Naive thymus-derived CD4-positive, alpha-beta T cell (primary cell): ENCODE data around the gene HOXA5. TPM values are rescaled to one million over a fixed set of nuclear protein-coding genes. Genes with fewer than 3 reads are reported as not detected.

Experiments
- ATAC-seq: fragments of 150-1000 bp; cut with Tn5 transposase; 2 replicates; pipeline ENCODE4 v1.10.0; 2021; ENCODE audit warnings: mild to moderate bottlenecking, moderate library complexity
- CTCF ChIA-PET: fragments of 350-600 bp; sonication (Branson Sonifier 250); formaldehyde crosslinking; loops from one replicate; lab custom pipeline; 2021; ENCODE audit warnings: antibody characterized with exemption; lab: Charles Lee
- POLR2A ChIA-PET: fragments of 350-600 bp; sonication (Branson Sonifier 250); formaldehyde crosslinking; loops from one replicate; lab custom pipeline; 2021; ENCODE audit warnings: antibody characterized with exemption, inconsistent platforms; lab: Charles Lee
- DNase-seq, 9 donors: peaks; one replicate each; pipeline versions ENCODE4 v3.0.0 to v3.0.0-alpha.2; 2020 to 2022; ENCODE audit warnings: mixed read lengths in 1 of 9
- H3K27ac ChIP-seq: one replicate; pipeline ENCODE4 v1.7.0; 2013; ENCODE audit warnings: mild to moderate bottlenecking, low read depth, low read length, moderate library complexity
- H3K27me3 ChIP-seq, 2 donors: one replicate each; pipeline ENCODE4 v1.7.0; 2013; ENCODE audit warnings: low read length in 2 of 2, mild to moderate bottlenecking in 2 of 2, moderate library complexity in 2 of 2; ENCODE audit not compliant: control insufficient read depth in 2 of 2, insufficient read depth in 2 of 2
- H3K36me3 ChIP-seq, 3 experiments: 1 replicate in 2 of 3; 2 replicates in 1 of 3; pipeline ENCODE4 v1.7.0; 2013; ENCODE audit warnings: low read length in 3 of 3, mild to moderate bottlenecking in 3 of 3, moderate library complexity in 1 of 3; ENCODE audit not compliant: insufficient read depth in 3 of 3, control insufficient read depth in 2 of 3
- H3K4me1 ChIP-seq, 2 donors: one replicate each; pipeline ENCODE4 v1.7.0; 2013; ENCODE audit warnings: low read length in 2 of 2, mild to moderate bottlenecking in 2 of 2, moderate library complexity in 1 of 2; ENCODE audit not compliant: control insufficient read depth in 2 of 2, insufficient read depth in 2 of 2
- H3K4me3 ChIP-seq: 2 replicates; pipeline ENCODE4 v1.7.0; 2013; ENCODE audit warnings: mild to moderate bottlenecking, low read length
- H3K9me3 ChIP-seq, 3 experiments: 1 replicate in 2 of 3; 2 replicates in 1 of 3; pipeline ENCODE4 v1.7.0; 2013; ENCODE audit warnings: low read length in 3 of 3; ENCODE audit not compliant: control insufficient read depth in 2 of 3
- H3K27ac Mint-ChIP-seq, 9 donors: one replicate each; pipeline ENCODE4 v1.8.0; 2020 to 2022; ENCODE audit warnings: mixed read lengths in 9 of 9, mild to moderate bottlenecking in 8 of 9, moderate library complexity in 5 of 9, inconsistent platforms in 2 of 9
- H3K27me3 Mint-ChIP-seq, 5 donors: one replicate each; pipeline ENCODE4 v1.8.0; 2021 to 2022; ENCODE audit warnings: mixed read lengths in 5 of 5, mild to moderate bottlenecking in 1 of 5
- H3K36me3 Mint-ChIP-seq, 5 donors: one replicate each; pipeline ENCODE4 v1.8.0; 2020 to 2022; ENCODE audit warnings: mixed read lengths in 5 of 5, mild to moderate bottlenecking in 3 of 5, inconsistent platforms in 1 of 5
- H3K4me1 Mint-ChIP-seq, 7 donors: one replicate each; pipeline ENCODE4 v1.8.0; 2020 to 2022; ENCODE audit warnings: mixed read lengths in 7 of 7, mild to moderate bottlenecking in 3 of 7, inconsistent platforms in 1 of 7
- H3K4me3 Mint-ChIP-seq, 10 donors: one replicate each; pipeline ENCODE4 v1.8.0; 2020 to 2022; ENCODE audit warnings: mild to moderate bottlenecking in 10 of 10, mixed read lengths in 10 of 10, moderate library complexity in 6 of 10, inconsistent platforms in 2 of 10
- H3K9me3 Mint-ChIP-seq, 11 donors: one replicate each; pipeline ENCODE4 v1.8.0; 2020 to 2022; ENCODE audit warnings: mixed read lengths in 11 of 11, mild to moderate bottlenecking in 4 of 11, inconsistent platforms in 1 of 11, moderate library complexity in 1 of 11
- intact Hi-C, 2 donors: fragments of 100-400 bp; cut with micrococcal nuclease; formaldehyde crosslinking; loops; one replicate each; pipeline ENCODE4 v1.15.1; 2023
- polyA plus RNA-seq, 2 donors: library from polyadenylated mRNA; unstranded; fragments of 300-500 nt; fragmentation: Illumina TruSeq; gene quantifications; one replicate each; pipeline ENCODE4 v1.2.3, GENCODE V29; 2021
- total RNA-seq, 6 experiments: library from RNA in 5 of 6; stranded (reverse) in 5 of 6; gene quantifications; 1 replicate in 5 of 6; 2 replicates in 1 of 6; pipeline ENCODE4 v1.2.3 and lab custom pipeline; 2021 to 2026

The HOXA5 gene
- total and polyA plus RNA-seq, 7 experiments from 2014 or later: 0.88 to 2.2 TPM; not detected in 5

DNA sequence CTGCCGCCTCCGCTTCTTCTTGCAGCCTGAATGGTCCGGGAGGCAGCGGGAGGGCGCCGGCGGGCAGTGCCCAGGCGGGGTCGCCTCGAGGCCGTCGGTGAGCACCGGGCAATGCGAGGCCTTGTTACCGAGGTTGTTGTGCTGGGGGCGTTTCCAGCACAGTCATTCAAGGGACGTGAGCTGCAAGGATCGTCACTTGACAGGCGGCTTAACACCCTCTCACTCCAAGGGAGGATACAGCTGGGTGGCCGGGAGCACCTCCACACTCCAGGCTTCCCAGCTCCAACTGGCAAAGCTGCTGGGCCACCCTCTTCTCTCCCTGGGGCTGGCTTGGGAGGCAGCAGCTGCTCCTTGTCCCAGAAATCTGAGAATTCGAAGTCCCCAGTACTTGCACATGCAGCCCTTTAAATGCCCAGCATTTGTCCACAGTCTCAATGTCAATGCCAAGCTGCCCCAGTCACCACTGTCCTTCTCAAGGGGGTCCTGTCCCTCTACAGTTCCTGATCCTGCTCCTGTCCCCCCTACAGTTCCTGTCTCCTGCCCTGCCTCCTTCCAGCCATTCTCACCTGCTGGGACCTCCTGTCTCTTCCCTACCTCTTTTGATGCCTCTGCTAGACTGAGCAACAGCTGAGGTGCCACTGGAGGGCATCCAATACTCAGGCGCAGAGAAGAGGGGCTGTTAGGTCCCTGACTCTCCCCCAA is 46.0 kb upstream of the HOXA5 start:
- Mint-ChIP-seq H3K4me3 (peak overlapping the region in 9 of 10 donors; percentile 16 to 92 (median 81)), H3K27me3 (peaks cover 88 to 96% (median 92%) of the 10 kb centered on the region in 5 donors), H3K4me1 (peaks cover 29 to 80% (median 62%) of the 10 kb centered on the region in 7 donors), H3K9me3 (peaks cover 0 to 15% (median 0%) of the 10 kb centered on the region in 11 donors), H3K36me3 (peaks cover 0 to 4% (median 0%) of the 10 kb centered on the region in 5 donors), H3K27ac (peak overlapping the region in 5 of 9 donors; percentile 27 to 75 (median 38))
- Histone ChIP-seq H3K9me3 (no peaks in the 10 kb centered on the region), H3K4me1 (peaks cover 37 to 56% of the 10 kb centered on the region in 2 donors), H3K36me3 (no peaks in the 10 kb centered on the region), H3K27ac (no peak overlapping the region), H3K27me3 (peaks cover 44 to 79% of the 10 kb centered on the region in 2 donors), H3K4me3 (peak overlapping the region; percentile 43)
- intact Hi-C loops: loop anchor here (2.0 to 5.0 kb wide), 4 partner anchors 17 to 1327 kb away; partner anchors contain the start of genes HOXA3 (in 2 of the 2) and HIBADH (in 1 of the 2)
- ATAC-seq: no peak
- CTCF ChIA-PET: interaction anchor here (0.6 to 1.6 kb wide), 3 partner anchors 10 to 522 kb away, joined by 3 to 8 read pairs (median 4); no protein-coding TSS in a partner anchor
- POLR2A ChIA-PET: no interaction called here
- peak in 1 of 9 donors; percentile 4 for DNase-seq

DNA sequence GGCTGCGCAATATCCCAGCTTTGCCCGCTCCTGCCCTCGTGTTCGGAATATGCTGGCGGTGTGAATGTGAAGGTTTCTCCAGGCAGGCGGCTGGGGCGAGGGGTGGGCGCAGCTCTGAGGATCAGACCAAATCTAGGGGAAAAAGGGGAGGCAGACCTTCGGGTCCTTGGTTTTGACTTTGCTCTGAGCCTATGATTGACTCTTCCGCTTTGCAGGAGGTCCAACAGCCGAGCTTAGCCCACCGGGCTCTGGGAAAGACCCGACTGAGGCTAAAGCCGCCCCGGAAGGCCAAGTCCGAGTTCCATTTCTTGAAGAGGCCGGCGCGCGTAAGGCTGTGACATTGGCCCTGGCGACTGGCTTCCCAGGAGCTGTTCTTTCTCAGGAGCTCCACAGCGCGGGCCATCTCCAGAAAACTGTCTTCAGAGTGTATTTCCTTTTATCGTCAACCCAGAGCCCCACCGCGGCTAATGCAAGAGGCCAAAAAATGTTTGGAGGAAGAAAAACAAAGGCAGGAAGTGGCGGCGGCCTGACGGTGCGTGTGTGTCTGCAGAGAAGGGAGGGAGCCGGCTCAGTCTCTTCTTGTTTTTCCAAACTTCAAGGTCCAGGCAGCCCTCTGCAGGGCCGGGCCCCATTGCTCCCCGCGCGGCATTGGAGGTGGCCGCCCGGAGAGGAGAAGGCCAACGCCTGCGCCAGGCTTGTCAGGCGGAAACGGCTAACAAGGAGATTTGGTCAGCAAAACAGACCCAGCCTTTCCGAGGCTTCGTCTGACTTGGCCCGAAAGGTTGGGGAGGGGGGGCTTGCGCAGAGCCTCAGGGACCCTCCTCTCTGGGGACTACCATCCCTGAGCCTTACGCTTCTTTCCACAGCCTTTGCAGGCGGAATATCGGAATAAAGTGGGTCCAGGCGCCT is 45.2 kb upstream of the HOXA5 start:
- Mint-ChIP-seq H3K27ac (peak overlapping the region; percentile 19 to 88 (median 68)), H3K36me3 (peaks cover 0 to 4% (median 0%) of the 10 kb centered on the region in 5 donors), H3K4me1 (peaks cover 28 to 82% (median 57%) of the 10 kb centered on the region in 7 donors), H3K4me3 (peak overlapping the region; percentile 61 to 92 (median 81)), H3K9me3 (peaks cover 0 to 15% (median 0%) of the 10 kb centered on the region in 11 donors), H3K27me3 (peaks cover 83 to 94% (median 88%) of the 10 kb centered on the region in 5 donors)
- ChIA-PET POLR2A (interaction anchor here (0.9 to 1.0 kb wide), 3 partner anchors 20 to 585 kb away, joined by 3 read pairs; partner anchors contain the start of gene HOXA7), CTCF (interaction anchor here (0.6 to 1.6 kb wide), 4 partner anchors 9 to 825 kb away, joined by 3 to 8 read pairs (median 3); no protein-coding TSS in a partner anchor)
- peaks cover 42 to 63% of the 10 kb centered on the region in 2 donors for H3K4me1 ChIP-seq
- DNase-seq: peak in 7 of 9 donors; percentile 19 to 66 (median 61)
- intact Hi-C loops: loop anchor here (2.0 to 5.0 kb wide), 4 partner anchors 16 to 1326 kb away; partner anchors contain the start of genes HOXA3 (in 2 of the 2) and HIBADH (in 1 of the 2)
- H3K4me3 ChIP-seq: peak overlapping the region; percentile 43
- H3K27me3 ChIP-seq: peaks cover 41 to 79% of the 10 kb centered on the region in 2 donors
- no peaks in the 10 kb centered on the region for H3K36me3 ChIP-seq
- H3K9me3 ChIP-seq: no peaks in the 10 kb centered on the region
- ATAC-seq: peak; percentile 45
- H3K27ac ChIP-seq: no peak overlapping the region

DNA sequence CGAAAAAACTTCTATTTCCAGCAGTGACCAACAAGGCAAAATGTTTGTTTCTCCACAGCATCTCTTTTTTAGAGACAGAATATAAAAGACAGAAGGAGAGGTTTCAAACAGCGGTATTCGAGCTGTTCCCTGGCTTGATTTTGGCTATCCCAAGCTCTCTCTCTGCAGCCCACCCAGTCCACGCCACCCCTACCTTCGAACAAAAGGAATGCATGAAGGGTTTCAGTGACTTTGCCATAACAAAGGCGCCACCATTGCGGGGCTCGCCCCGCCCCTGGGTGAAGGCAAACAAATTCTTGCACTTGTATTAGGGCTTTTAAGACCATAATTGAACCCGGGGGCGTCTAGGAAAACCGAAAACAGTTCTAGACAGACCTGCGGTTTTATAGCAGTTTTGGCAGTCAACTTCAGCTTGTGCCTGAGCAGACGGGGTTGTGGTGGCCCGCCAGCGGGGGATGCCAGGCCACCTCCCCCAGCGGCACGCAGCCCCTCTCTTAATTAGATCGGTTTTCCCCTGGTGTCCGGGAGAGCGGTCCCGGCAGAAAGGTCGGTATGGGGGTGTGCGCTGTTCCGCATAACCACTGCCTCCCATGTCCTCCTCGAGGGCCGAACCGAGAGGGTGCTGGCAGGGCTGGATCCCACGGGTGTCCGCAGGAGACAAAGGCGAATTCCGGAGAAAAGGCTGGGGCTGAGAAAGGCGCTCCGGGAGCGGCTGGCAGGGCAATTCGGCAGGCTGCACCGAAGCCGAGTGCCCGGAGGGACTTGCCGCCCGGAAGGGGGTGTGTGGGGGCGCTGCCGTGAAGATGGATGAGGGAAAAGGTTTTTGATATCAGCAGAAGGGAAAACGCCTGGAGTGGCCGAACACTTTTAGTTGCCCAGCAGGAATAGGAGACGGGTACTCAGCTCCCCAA is 44.2 kb upstream of the HOXA5 start:
- POLR2A ChIA-PET: interaction anchor here (0.9 to 1.9 kb wide), 4 partner anchors 19 to 586 kb away, joined by 3 to 4 read pairs (median 3); partner anchors contain the start of gene HOXA7
- Mint-ChIP-seq H3K36me3 (peaks cover 0 to 4% (median 0%) of the 10 kb centered on the region in 5 donors), H3K27me3 (peaks cover 83 to 96% (median 90%) of the 10 kb centered on the region in 5 donors), H3K27ac (peak overlapping the region in 5 of 9 donors; percentile 25 to 76 (median 54)), H3K4me1 (peaks cover 27 to 75% (median 52%) of the 10 kb centered on the region in 7 donors), H3K4me3 (peak overlapping the region; percentile 51 to 92 (median 81)), H3K9me3 (peaks cover 0 to 15% (median 0%) of the 10 kb centered on the region in 11 donors)
- H3K36me3 ChIP-seq: no peaks in the 10 kb centered on the region
- peak overlapping the region; percentile 43 for H3K4me3 ChIP-seq
- intact Hi-C loops: loop anchor here (2.0 to 5.0 kb wide), 4 partner anchors 15 to 1325 kb away; partner anchors contain the start of genes HOXA3 (in 2 of the 2) and HIBADH (in 1 of the 2)
- ATAC-seq (no peak), DNase-seq (peak in 2 of 9 donors; percentile 11 to 19)
- peaks cover 42 to 79% of the 10 kb centered on the region in 2 donors for H3K27me3 ChIP-seq
- CTCF ChIA-PET: interaction anchor here (0.6 to 1.7 kb wide), 5 partner anchors 9 to 826 kb away, joined by 3 to 8 read pairs (median 3); no protein-coding TSS in a partner anchor
- no peaks in the 10 kb centered on the region for H3K9me3 ChIP-seq
- H3K4me1 ChIP-seq: peaks cover 40 to 59% of the 10 kb centered on the region in 2 donors
- no peak overlapping the region for H3K27ac ChIP-seq

GRCh38 chr7:27186668-27187474 is 43.4 kb upstream of the HOXA5 start:
- H3K4me3 Mint-ChIP-seq: peak overlapping the region in 7 of 10 donors; percentile 25 to 92 (median 80)
- H3K27me3 ChIP-seq: peaks cover 45 to 85% of the 10 kb centered on the region in 2 donors
- H3K36me3 Mint-ChIP-seq: peaks cover 0 to 4% (median 0%) of the 10 kb centered on the region in 5 donors
- ATAC-seq (no peak), DNase-seq (peak in 1 of 9 donors; percentile 3)
- H3K4me1 Mint-ChIP-seq: peaks cover 27 to 67% (median 52%) of the 10 kb centered on the region in 7 donors
- no peak overlapping the region for H3K27ac ChIP-seq
- ChIA-PET POLR2A (interaction anchor here (1.0 to 1.9 kb wide), 3 partner anchors 18 to 26 kb away, joined by 3 to 4 read pairs (median 4); no protein-coding TSS in a partner anchor), CTCF (interaction anchor here (0.7 to 1.7 kb wide), 6 partner anchors 10 to 1094 kb away, joined by 3 to 8 read pairs (median 3); no protein-coding TSS in a partner anchor)
- no peaks in the 10 kb centered on the region for H3K36me3 ChIP-seq
- intact Hi-C loops: loop anchor here (5.0 kb wide), 3 partner anchors 35 to 1325 kb away; partner anchors contain the start of genes HOXA3 (in 2 of the 2) and HIBADH (in 1 of the 2)
- H3K4me3 ChIP-seq: no peak overlapping the region
- H3K27ac Mint-ChIP-seq: peak overlapping the region in 3 of 9 donors; percentile 68 to 83 (median 73)
- H3K27me3 Mint-ChIP-seq: peaks cover 84 to 97% (median 88%) of the 10 kb centered on the region in 5 donors
- no peaks in the 10 kb centered on the region for H3K9me3 ChIP-seq
- peaks cover 40 to 54% of the 10 kb centered on the region in 2 donors for H3K4me1 ChIP-seq
- H3K9me3 Mint-ChIP-seq: peaks cover 0 to 15% (median 0%) of the 10 kb centered on the region in 11 donors
